ENCODE measurements around the gene CTXND1.
A peak's percentile ranks its signal among the peaks of the same experiment; 100 is the strongest.

The CTXND1 gene

DNA sequence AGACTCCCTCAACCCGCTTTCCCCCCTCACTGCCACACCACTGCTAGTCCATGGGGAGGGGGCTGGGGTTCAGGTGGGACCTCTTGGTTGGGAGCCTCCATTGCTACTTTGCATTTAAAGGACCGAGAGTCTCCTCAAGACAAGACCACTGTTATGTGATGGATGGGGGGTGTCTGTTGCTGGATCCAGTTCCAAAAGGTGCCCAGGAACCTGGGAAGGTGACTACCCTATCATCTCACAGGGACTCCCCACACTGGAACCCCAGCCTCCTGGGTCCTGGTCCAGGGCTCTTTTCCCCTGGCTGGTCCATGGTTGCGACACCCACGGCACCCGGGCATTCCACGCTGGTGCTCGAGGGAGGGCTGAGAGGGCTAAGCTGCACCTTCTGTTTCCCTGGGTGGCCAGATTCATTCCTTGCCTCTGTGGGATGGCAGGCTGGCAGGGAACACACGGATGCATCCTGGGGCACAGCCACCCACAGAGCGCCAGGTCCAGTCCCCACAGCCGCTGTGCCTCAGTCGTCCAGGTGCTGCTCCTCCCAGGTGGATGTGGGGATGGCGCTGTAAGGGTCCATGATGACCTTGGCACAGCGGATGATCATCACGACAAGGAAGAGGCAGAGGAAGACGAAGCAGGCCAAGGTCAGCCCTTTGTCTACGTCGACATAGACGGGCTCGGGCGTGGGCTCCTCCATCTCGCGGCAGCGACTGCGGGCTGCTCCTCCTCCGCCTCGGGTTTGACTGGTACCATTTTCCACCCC lies 50.6 kb downstream of the CTXND1 start:
- Histone ChIP-seq H3K27ac (ENCODE audit: low read depth, low read length) (no peak overlapping the region), H3K79me1 (ENCODE audit: low read length) (no peaks in the 10 kb centered on the region)
- DNase-seq: no peak

GRCh38 chr15:80199869-80200268 lies 52.1 kb downstream of the CTXND1 start:
- H3K4me3 ChIP-seq (ENCODE audit: low read length): no peak overlapping the region
- no peak overlapping the region for H3K9ac ChIP-seq (ENCODE audit: low read length)
- H3K4me2 ChIP-seq (ENCODE audit: low read length): no peak overlapping the region
- no peak overlapping the region for H2BK5ac ChIP-seq (ENCODE audit: low read length)
- no peaks in the 10 kb centered on the region for H3K79me1 ChIP-seq (ENCODE audit: low read length)
- no CpG with 5 or more reads among the region's 3 CpGs for WGBS (ENCODE audit: extremely low coverage, insufficient coverage, low lambda C conversion rate)
- H2BK15ac ChIP-seq (replicated peaks; ENCODE audit: low read depth): no peak overlapping the region
- no peak overlapping the region for H2AK5ac ChIP-seq (ENCODE audit: low read length)
- no peaks in the 10 kb centered on the region for H3K79me2 ChIP-seq (ENCODE audit: control insufficient read depth, insufficient read depth, low read length)
- H3K4ac ChIP-seq (ENCODE audit: low read depth, low read length): no peak overlapping the region
- H3K56ac ChIP-seq (ENCODE audit: low read length): no peak overlapping the region
- no peak overlapping the region for H4K5ac ChIP-seq (ENCODE audit: low read length)
- H3K4me1 ChIP-seq (ENCODE audit: control insufficient read depth, low read depth, low read length): peaks cover 2% of the 10 kb centered on the region
- H3K23ac ChIP-seq (ENCODE audit: low read length): no peak overlapping the region
- no peak overlapping the region for H3K18ac ChIP-seq (ENCODE audit: low read length)
- H4K8ac ChIP-seq (ENCODE audit: low read depth, low read length): no peak overlapping the region
- H2BK120ac ChIP-seq (ENCODE audit: low read depth, low read length): no peak overlapping the region
- H3K36me3 ChIP-seq (ENCODE audit: control insufficient read depth, insufficient read depth, low read length): no peaks in the 10 kb centered on the region
- H3K27me3 ChIP-seq (ENCODE audit: insufficient read depth, low read length, poor library complexity): no peaks in the 10 kb centered on the region
- DNase-seq: no peak
- no peak overlapping the region for H3K27ac ChIP-seq (ENCODE audit: low read depth, low read length)

More for the DNA sequence above, 50.6 kb downstream of the CTXND1 start:
- Histone ChIP-seq H2AK5ac (ENCODE audit: low read length) (no peak overlapping the region), H2BK120ac (ENCODE audit: low read depth, low read length) (no peak overlapping the region), H3K23ac (ENCODE audit: low read length) (no peak overlapping the region), H4K8ac (ENCODE audit: low read depth, low read length) (no peak overlapping the region), H3K27me3 (ENCODE audit: insufficient read depth, low read length, poor library complexity) (no peaks in the 10 kb centered on the region), H3K36me3 (ENCODE audit: control insufficient read depth, insufficient read depth, low read length) (no peaks in the 10 kb centered on the region), H3K79me2 (ENCODE audit: control insufficient read depth, insufficient read depth, low read length) (no peaks in the 10 kb centered on the region), H3K18ac (ENCODE audit: low read length) (no peak overlapping the region), H3K9ac (ENCODE audit: low read length) (no peak overlapping the region), H3K4me2 (ENCODE audit: low read length) (no peak overlapping the region), H4K5ac (ENCODE audit: low read length) (no peak overlapping the region), H3K56ac (ENCODE audit: low read length) (no peak overlapping the region), H2BK15ac (replicated peaks; ENCODE audit: low read depth) (no peak overlapping the region), H2BK5ac (ENCODE audit: low read length) (no peak overlapping the region), H3K4ac (ENCODE audit: low read depth, low read length) (no peak overlapping the region), H3K4me3 (ENCODE audit: low read length) (no peak overlapping the region), H3K4me1 (ENCODE audit: control insufficient read depth, low read depth, low read length) (peaks cover 2% of the 10 kb centered on the region)
- WGBS (ENCODE audit: extremely low coverage, insufficient coverage, low lambda C conversion rate): no CpG with 5 or more reads among the region's 26 CpGs

- Histone ChIP-seq H3K56ac (ENCODE audit: low read length) (no peak overlapping the region), H4K8ac (ENCODE audit: low read depth, low read length) (no peak overlapping the region), H2AK5ac (ENCODE audit: low read length) (no peak overlapping the region), H3K4me3 (ENCODE audit: low read length) (no peak overlapping the region), H3K4me1 (ENCODE audit: control insufficient read depth, low read depth, low read length) (peaks cover 2% of the 10 kb centered on the region), H3K27ac (ENCODE audit: low read depth, low read length) (no peak overlapping the region), H3K23ac (ENCODE audit: low read length) (no peak overlapping the region), H2BK15ac (replicated peaks; ENCODE audit: low read depth) (no peak overlapping the region), H3K9ac (ENCODE audit: low read length) (no peak overlapping the region), H3K27me3 (ENCODE audit: insufficient read depth, low read length, poor library complexity) (no peaks in the 10 kb centered on the region), H3K36me3 (ENCODE audit: control insufficient read depth, insufficient read depth, low read length) (no peaks in the 10 kb centered on the region), H2BK5ac (ENCODE audit: low read length) (no peak overlapping the region), H2BK120ac (ENCODE audit: low read depth, low read length) (no peak overlapping the region), H3K18ac (ENCODE audit: low read length) (no peak overlapping the region), H3K79me1 (ENCODE audit: low read length) (no peaks in the 10 kb centered on the region), H4K5ac (ENCODE audit: low read length) (no peak overlapping the region), H3K4me2 (ENCODE audit: low read length) (no peak overlapping the region), H3K79me2 (ENCODE audit: control insufficient read depth, insufficient read depth, low read length) (no peaks in the 10 kb centered on the region), H3K4ac (ENCODE audit: low read depth, low read length) (no peak overlapping the region)
- peak; percentile 41 for DNase-seq
- WGBS (ENCODE audit: extremely low coverage, insufficient coverage, low lambda C conversion rate): no CpG with 5 or more reads among the region's 2 CpGs
These were observed 52.6 kb downstream of the CTXND1 start for GRCh38 chr15:80199366-80199765.

DNA sequence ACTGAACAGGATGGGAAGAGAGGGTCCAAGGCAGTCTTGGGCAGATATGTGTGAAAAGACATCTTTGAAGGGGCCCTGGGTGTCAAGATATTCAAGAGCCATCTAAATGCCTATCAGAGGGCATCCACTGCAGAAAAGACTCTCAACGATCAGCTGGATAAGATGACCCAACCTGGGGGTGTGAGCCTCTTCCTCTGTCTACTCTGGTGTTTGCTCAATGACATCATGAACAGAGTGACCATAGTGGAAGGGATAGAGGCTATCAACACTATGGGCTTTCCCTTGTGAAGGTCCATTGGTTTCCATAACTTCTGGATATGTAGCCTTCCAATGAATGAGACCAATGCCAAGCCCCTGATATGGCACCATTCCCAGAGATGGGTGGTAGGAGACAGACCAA lies 57.1 kb downstream of the CTXND1 start:
- Histone ChIP-seq H3K18ac (ENCODE audit: low read length) (no peak overlapping the region), H3K4me2 (ENCODE audit: low read length) (no peak overlapping the region), H2BK5ac (ENCODE audit: low read length) (no peak overlapping the region), H3K4me1 (ENCODE audit: control insufficient read depth, low read depth, low read length) (peaks cover 2% of the 10 kb centered on the region), H2BK120ac (ENCODE audit: low read depth, low read length) (no peak overlapping the region), H3K27me3 (ENCODE audit: insufficient read depth, low read length, poor library complexity) (no peaks in the 10 kb centered on the region), H3K56ac (ENCODE audit: low read length) (no peak overlapping the region), H3K4ac (ENCODE audit: low read depth, low read length) (no peak overlapping the region), H4K8ac (ENCODE audit: low read depth, low read length) (no peak overlapping the region), H3K9ac (ENCODE audit: low read length) (no peak overlapping the region), H3K23ac (ENCODE audit: low read length) (no peak overlapping the region), H3K79me2 (ENCODE audit: control insufficient read depth, insufficient read depth, low read length) (no peaks in the 10 kb centered on the region), H3K4me3 (ENCODE audit: low read length) (no peak overlapping the region), H3K79me1 (ENCODE audit: low read length) (no peaks in the 10 kb centered on the region), H4K5ac (ENCODE audit: low read length) (no peak overlapping the region), H2AK5ac (ENCODE audit: low read length) (no peak overlapping the region), H2BK15ac (replicated peaks; ENCODE audit: low read depth) (no peak overlapping the region), H3K27ac (ENCODE audit: low read depth, low read length) (no peak overlapping the region), H3K36me3 (ENCODE audit: control insufficient read depth, insufficient read depth, low read length) (no peaks in the 10 kb centered on the region)
- no CpG with 5 or more reads among the region's 1 CpG for WGBS (ENCODE audit: extremely low coverage, insufficient coverage, low lambda C conversion rate)
- no peak for DNase-seq

- Histone ChIP-seq H3K18ac (ENCODE audit: low read length) (no peak overlapping the region), H3K79me1 (ENCODE audit: low read length) (no peaks in the 10 kb centered on the region), H3K27me3 (ENCODE audit: insufficient read depth, low read length, poor library complexity) (no peaks in the 10 kb centered on the region), H3K4me3 (ENCODE audit: low read length) (no peak overlapping the region), H4K8ac (ENCODE audit: low read depth, low read length) (no peak overlapping the region), H3K23ac (ENCODE audit: low read length) (no peak overlapping the region), H3K4ac (ENCODE audit: low read depth, low read length) (no peak overlapping the region), H3K36me3 (ENCODE audit: control insufficient read depth, insufficient read depth, low read length) (no peaks in the 10 kb centered on the region), H3K79me2 (ENCODE audit: control insufficient read depth, insufficient read depth, low read length) (no peaks in the 10 kb centered on the region), H4K5ac (ENCODE audit: low read length) (no peak overlapping the region), H3K56ac (ENCODE audit: low read length) (no peak overlapping the region), H3K9ac (ENCODE audit: low read length) (no peak overlapping the region), H2BK120ac (ENCODE audit: low read depth, low read length) (no peak overlapping the region), H2BK15ac (replicated peaks; ENCODE audit: low read depth) (no peak overlapping the region), H2BK5ac (ENCODE audit: low read length) (no peak overlapping the region), H2AK5ac (ENCODE audit: low read length) (no peak overlapping the region), H3K4me1 (ENCODE audit: control insufficient read depth, low read depth, low read length) (no peaks in the 10 kb centered on the region), H3K4me2 (ENCODE audit: low read length) (no peak overlapping the region), H3K27ac (ENCODE audit: low read depth, low read length) (no peak overlapping the region)
- WGBS (ENCODE audit: extremely low coverage, insufficient coverage, low lambda C conversion rate): no CpG with 5 or more reads among the region's 1 CpG
- no peak for DNase-seq
These were observed 57.8 kb downstream of the CTXND1 start for GRCh38 chr15:80194186-80194585.

Data from mesendoderm (in vitro differentiated cells).